Heart right ventricle (tissue), 16 donors: Measurements from ENCODE around the gene TMC2. TPM values are rescaled to one million over a fixed set of nuclear protein-coding genes. Genes with fewer than 3 reads are reported as not detected.

ENCODE experiments used
- ATAC-seq, 8 donors: fragments of 200-7000 bp; cut with Tn5 transposase; one replicate each; pipeline ENCODE4 v1.9.1; 2020; ENCODE audit warnings: mild to moderate bottlenecking in 8 of 8, moderate library complexity in 8 of 8, moderate number of reproducible peaks in 1 of 8
- DNase-seq, 2 donors: peaks; one replicate each; pipeline ENCODE4 v3.0.0-alpha.2; 2020
- H3K27ac ChIP-seq, 10 donors: fragments of 200-600 bp; sonication (generic) in 2 of 10; one replicate each; pipeline versions ENCODE4 v1.5.0 to v1.8.0; 2020 to 2022; ENCODE audit warnings: mild to moderate bottlenecking in 3 of 10
- H3K27me3 ChIP-seq, 7 donors: fragments of 200-600 bp; one replicate each; pipeline ENCODE4 v1.8.0; 2021 to 2022; ENCODE audit warnings: mild to moderate bottlenecking in 2 of 7
- H3K36me3 ChIP-seq, 9 donors: fragments of 200-600 bp; sonication (generic) in 1 of 9; one replicate each; pipeline versions ENCODE4 v1.5.0 to v1.8.0; 2020 to 2022; ENCODE audit warnings: mild to moderate bottlenecking in 2 of 9
- H3K4me1 ChIP-seq, 9 donors: fragments of 200-600 bp; sonication (generic) in 1 of 9; one replicate each; pipeline versions ENCODE4 v1.5.0 to v1.8.0; 2020 to 2022; ENCODE audit warnings: mild to moderate bottlenecking in 4 of 9
- H3K4me3 ChIP-seq, 10 donors: fragments of 200-600 bp; sonication (generic) in 2 of 10; one replicate each; pipeline versions ENCODE4 v1.5.0 to v1.8.0; 2020 to 2022; ENCODE audit warnings: mild to moderate bottlenecking in 7 of 10, moderate library complexity in 2 of 10
- H3K9me3 ChIP-seq, 11 donors: fragments of 200-600 bp in 10 of 11; sonication (generic) in 2 of 11; one replicate each; pipeline versions ENCODE4 v1.5.0 to v1.8.0; 2013 to 2022; ENCODE audit warnings: mild to moderate bottlenecking in 2 of 11, control low read depth in 1 of 11, moderate library complexity in 1 of 11
- CTCF ChIP-seq, 9 donors: fragments of 200-600 bp; sonication (generic) in 2 of 9; IDR thresholded peaks; one replicate each; pipeline versions ENCODE4 v1.5.0 to v1.8.0; 2021 to 2022; ENCODE audit warnings: antibody characterized with exemption in 9 of 9, mild to moderate bottlenecking in 5 of 9, moderate library complexity in 1 of 9
- WGBS, 2 donors: extraction: QIAGEN DNeasy Blood & Tissue Kit; methylation state at CpG; one replicate each; pipeline ENCODE4 v1.1.7; 2013; ENCODE audit warnings: inconsistent platforms in 1 of 2; 5-methylcytosine and 5-hydroxymethylcytosine counted together
- intact Hi-C, 10 donors: fragments of 100-400 bp; cut with DNase I; formaldehyde crosslinking; loops; one replicate each; pipeline versions ENCODE4 v1.11.1 to v1.14.2; 2022
- polyA plus RNA-seq, 2 donors: library from polyadenylated mRNA; stranded (reverse); fragments of 200-250 nt; gene quantifications; one replicate each; pipeline ENCODE4 v1.2.3, GENCODE V29; 2013
- total RNA-seq, 10 donors: library from RNA; stranded (reverse); fragmentation: NEBNext Ultra II Directional in 3 of 10; extraction: Animal tissue kit (Norgen Biotek cat#: 25700) in 3 of 10; gene quantifications; one replicate each; pipeline versions ENCODE4 v1.2.1 to v1.2.4, GENCODE V29; 2021 to 2023
- donor health status: Arrhythmogenic right ventricular cardiomyopathy.
- donor health status: ischemic (EF 13 %, LVEDD 7.1; RV severe dilation, severe dysfunction).
- donor health status: healthy with polysubstance abuse.
- donor health status: DM: no; HTN: yes; CAD: no.
- donor health status: DM: no; HTN: no; CAD: no.
- donor health status: ischemic (EF 25% LVEDD 6.9; RV normal size, moderate dysfunction).
- donor health status: ischemic (EF 25% LVEDD 5.7; RV mildly dilated, moderate dysfunction).
- donor health status: healthy.
- donor health status: DM: yes; HTN: yes; CAD: no.
- donor health status: Ischemic cardiomyopathy.
- donor health status: ischemic (EF 35%, LVEDD 5.7; RV mildly dilated, moderate dysfunction).
- donor health status: nonischemic (EF 11% LVEDD 7.7; RV severe dilation, severe dysfunction).
- donor health status: DM: yes; HTN: yes; CAD: no.
- donor health status: PGD.
- donor health status: ischemic (EF 29% LVEDD 5.4; RV normal size, mild dysfunction).
- donor health status: nonischemic (EF 23%, LVEDD 6.1; RV moderate dilation, normal function).

The TMC2 gene
- total and polyA plus RNA-seq, 12 donors = 0.20 TPM; not detected in 11

GRCh38 chr20:2528671-2529271 lies 7.6 kb upstream of the TMC2 start:
- Histone ChIP-seq H3K4me3 (no peak overlapping the region), H3K9me3 (no peaks in the 10 kb centered on the region), H3K27ac (no peak overlapping the region), H3K36me3 (no peaks in the 10 kb centered on the region), H3K27me3 (peaks cover 0 to 7% (median 0%) of the 10 kb centered on the region in 7 donors), H3K4me1 (peaks cover 0 to 17% (median 6%) of the 10 kb centered on the region in 9 donors)
- ATAC-seq (no peak), DNase-seq (no peak)
- intact Hi-C loops = loop anchor here in 7 of 10 donors (5.0 to 10.0 kb wide), 4 partner anchors 116 to 476 kb away; partner anchors contain the start of gene NOP56 (in 2 of the 7)
- TF ChIP-seq CTCF (IDR thresholded peaks at IDR 0.05) = no peak
- WGBS, 2 donors = 55 to 59% methylated on average over 10 of the region's 10 CpGs

DNA sequence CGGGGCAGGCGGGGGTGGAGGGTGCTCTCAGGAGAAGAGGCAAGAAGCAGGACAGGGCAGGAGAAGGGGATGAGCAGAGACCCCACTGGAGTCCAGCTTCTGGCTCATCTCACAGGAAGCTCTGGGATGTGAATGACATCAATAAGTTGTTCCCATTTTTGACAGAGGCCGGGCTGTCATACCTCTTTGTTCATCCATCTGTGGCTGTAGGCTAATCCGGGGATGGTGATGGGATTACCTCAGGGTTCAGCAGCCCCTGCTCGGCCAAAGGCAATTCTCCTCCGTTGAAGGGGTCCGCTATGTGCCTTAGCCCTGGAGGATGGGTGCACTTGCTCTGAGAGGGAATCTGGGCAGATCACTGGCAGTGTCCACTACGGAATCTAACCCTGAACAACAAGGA lies 3.3 kb upstream of the TMC2 start:
- Histone ChIP-seq H3K27me3 (peaks cover 0 to 47% (median 36%) of the 10 kb centered on the region in 7 donors), H3K36me3 (no peaks in the 10 kb centered on the region), H3K4me1 (no peaks in the 10 kb centered on the region), H3K9me3 (no peaks in the 10 kb centered on the region), H3K4me3 (no peak overlapping the region), H3K27ac (no peak overlapping the region)
- TF ChIP-seq CTCF (IDR thresholded peaks at IDR 0.05) = no peak
- ATAC-seq = no peak
- intact Hi-C loops = no loop called here
- no peak for DNase-seq
- WGBS, 2 donors = 83 to 90% methylated on average over 8 of the region's 8 CpGs

- H3K27ac ChIP-seq = no peak overlapping the region
- DNase-seq = no peak
- 39 to 48% methylated on average over 12 of the region's 12 CpGs for whole genome bisulfite sequencing, 2 donors
- TF ChIP-seq CTCF (IDR thresholded peaks at IDR 0.05) = no peak
- peaks cover 0 to 68% (median 50%) of the 10 kb centered on the region in 7 donors for H3K27me3 ChIP-seq
- no peak overlapping the region for H3K4me3 ChIP-seq
- no peaks in the 10 kb centered on the region for H3K4me1 ChIP-seq
- ATAC-seq = no peak
- no peaks in the 10 kb centered on the region for H3K9me3 ChIP-seq
- no peaks in the 10 kb centered on the region for H3K36me3 ChIP-seq
- intact Hi-C loops = no loop called here
Measured at GRCh38 chr20:2535711-2536559, 438 bp upstream of the TMC2 start.

- intact Hi-C loops = no loop called here
- Histone ChIP-seq H3K27ac (no peak overlapping the region), H3K9me3 (no peaks in the 10 kb centered on the region), H3K36me3 (no peaks in the 10 kb centered on the region), H3K27me3 (peaks cover 0 to 75% (median 58%) of the 10 kb centered on the region in 7 donors), H3K4me3 (no peak overlapping the region), H3K4me1 (no peaks in the 10 kb centered on the region)
- 79 to 83% methylated on average over 5 of the region's 5 CpGs for WGBS, 2 donors
- no peak for ATAC-seq
- no peak for DNase-seq
- no peak for TF ChIP-seq CTCF (IDR thresholded peaks at IDR 0.05)
Measured at GRCh38 chr20:2537101-2537500, 728 bp downstream of the TMC2 start.
